Measurements from ENCODE around the gene TM4SF20.
"Not testable (repeated sequence)": the region's sequence is repeated elsewhere in the genome, so short reads cannot be mapped to it uniquely, and the experiment has no call there.

Gene TM4SF20

GRCh38 chr2:227368574-227368973, 10.5 kb downstream of the TM4SF20 start:
- TF ChIP-seq CTCF (IDR thresholded peaks at IDR 0.05; ENCODE audit: extremely low read depth, insufficient read depth, missing control alignments) = no peak
- in situ Hi-C loops (cut with MboI; ENCODE audit: low pct_unique_long_range_greater_than_20kb, low sequenced_read_pairs, unreplicated experiment) = no loop called here
- no peak for DNase-seq (ENCODE audit: low spot score)

GRCh38 chr2:227367427-227367795, 11.7 kb downstream of the TM4SF20 start:
- in situ Hi-C loops (cut with MboI; ENCODE audit: low pct_unique_long_range_greater_than_20kb, low sequenced_read_pairs, unreplicated experiment) = no loop called here
- DNase-seq (ENCODE audit: low spot score) = no peak
- no peak for TF ChIP-seq CTCF (IDR thresholded peaks at IDR 0.05; ENCODE audit: extremely low read depth, insufficient read depth, missing control alignments)

GRCh38 chr2:227366769-227367426, 12.2 kb downstream of the TM4SF20 start:
- TF ChIP-seq CTCF (IDR thresholded peaks at IDR 0.05; ENCODE audit: extremely low read depth, insufficient read depth, missing control alignments) = no peak
- in situ Hi-C loops (cut with MboI; ENCODE audit: low pct_unique_long_range_greater_than_20kb, low sequenced_read_pairs, unreplicated experiment) = no loop called here
- no peak for DNase-seq (ENCODE audit: low spot score)

GRCh38 chr2:227365833-227366232, 13.3 kb downstream of the TM4SF20 start:
- no peak for TF ChIP-seq CTCF (IDR thresholded peaks at IDR 0.05; ENCODE audit: extremely low read depth, insufficient read depth, missing control alignments)
- DNase-seq (ENCODE audit: low spot score) = no peak
- in situ Hi-C loops (cut with MboI; ENCODE audit: low pct_unique_long_range_greater_than_20kb, low sequenced_read_pairs, unreplicated experiment) = no loop called here

- in situ Hi-C loops (cut with MboI; ENCODE audit: low pct_unique_long_range_greater_than_20kb, low sequenced_read_pairs, unreplicated experiment); DNase-seq (ENCODE audit: low spot score): not testable (repeated sequence)
Observed at GRCh38 chr2:227364585-227365263, 14.4 kb downstream of the TM4SF20 start.

GRCh38 chr2:227363756-227364155, 15.3 kb downstream of the TM4SF20 start:
- in situ Hi-C loops (cut with MboI; ENCODE audit: low pct_unique_long_range_greater_than_20kb, low sequenced_read_pairs, unreplicated experiment) = no loop called here

More at GRCh38 chr2:227363756-227364155, 15.3 kb downstream of the TM4SF20 start:
- no peak for DNase-seq (ENCODE audit: low spot score)
- peak; percentile 28 for TF ChIP-seq CTCF (IDR thresholded peaks at IDR 0.05; ENCODE audit: extremely low read depth, insufficient read depth, missing control alignments)
